GM18502 (cell line): Measurements from ENCODE around the gene RALA.
A peak's percentile ranks its signal among the peaks of the same experiment; 100 is the strongest.
"Not testable (repeated sequence)": the region's sequence is repeated elsewhere in the genome, so short reads cannot be mapped to it uniquely, and the experiment has no call there.

Experiments
- ATAC-seq: cut with Tn5 transposase; IDR thresholded peaks from one replicate; pipeline ENCODE4 v1.9.1; 2021; ENCODE audit warnings: mild to moderate bottlenecking; ENCODE audit not compliant: unreplicated experiment, poor library complexity

RALA gene

GRCh38 chr7:39679874-39680273 lies 56.5 kb downstream of the RALA start:
- ATAC-seq: not testable (repeated sequence)

DNA sequence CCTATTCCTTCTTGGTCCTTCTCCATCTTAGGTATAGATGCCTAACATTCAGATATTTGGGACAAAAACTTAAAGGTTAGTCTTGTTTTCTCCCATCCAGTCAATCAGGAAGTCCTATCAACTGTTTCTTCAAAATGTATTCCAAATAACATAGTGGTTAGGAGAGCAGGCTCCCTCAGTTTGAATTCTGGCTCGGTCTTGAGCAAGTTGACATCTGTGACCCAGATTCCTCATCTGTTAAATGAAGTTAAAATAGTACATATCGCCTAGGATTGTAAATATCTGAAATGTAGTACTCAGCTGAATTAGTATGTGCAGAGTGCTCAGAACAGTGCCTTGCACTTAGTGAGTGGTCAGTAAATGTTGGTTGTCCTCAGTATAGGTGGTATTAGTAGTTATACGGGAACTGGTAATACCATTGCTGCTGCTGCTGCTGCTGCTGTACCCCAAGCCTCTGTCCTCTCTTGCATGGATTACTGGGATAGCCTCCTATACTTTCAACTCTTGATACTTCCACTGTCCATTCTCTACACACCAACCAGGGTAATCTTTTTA lies 58.6 kb downstream of the RALA start:
- ATAC-seq: no peak

- no peak for ATAC-seq
These were observed 60.0 kb downstream of the RALA start for GRCh38 chr7:39683216-39683845.

DNA sequence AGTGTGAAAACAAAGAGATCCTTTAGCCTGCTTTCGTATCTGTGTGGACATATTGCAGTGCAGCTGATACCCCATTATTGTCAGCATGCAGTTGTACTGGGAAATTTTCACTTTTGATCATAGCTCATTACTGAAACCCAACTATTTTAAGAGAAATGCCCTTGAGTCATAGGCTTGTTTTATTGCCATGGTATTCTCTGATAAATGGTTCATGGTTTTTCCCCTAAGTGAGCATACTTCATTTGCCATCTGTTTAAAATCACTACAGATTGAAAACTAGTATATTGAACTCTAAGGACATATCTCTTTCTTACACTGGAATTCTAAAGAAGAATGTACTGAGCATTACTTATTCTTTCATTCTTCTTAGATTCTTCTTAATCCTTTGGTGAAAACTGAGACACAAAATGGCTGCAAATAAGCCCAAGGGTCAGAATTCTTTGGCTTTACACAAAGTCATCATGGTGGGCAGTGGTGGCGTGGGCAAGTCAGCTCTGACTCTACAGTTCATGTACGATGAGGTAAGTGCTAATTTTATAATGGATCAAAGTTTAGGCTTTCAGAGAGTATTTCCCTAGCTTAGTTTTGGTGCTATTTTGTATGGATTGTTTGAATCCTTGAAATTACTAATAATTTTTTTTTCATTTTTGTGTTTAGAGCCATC lies 63.0 kb downstream of the RALA start:
- ATAC-seq: peak; percentile 85

GRCh38 chr7:39688611-39689480 lies 65.5 kb downstream of the RALA start:
- no peak for ATAC-seq

DNA sequence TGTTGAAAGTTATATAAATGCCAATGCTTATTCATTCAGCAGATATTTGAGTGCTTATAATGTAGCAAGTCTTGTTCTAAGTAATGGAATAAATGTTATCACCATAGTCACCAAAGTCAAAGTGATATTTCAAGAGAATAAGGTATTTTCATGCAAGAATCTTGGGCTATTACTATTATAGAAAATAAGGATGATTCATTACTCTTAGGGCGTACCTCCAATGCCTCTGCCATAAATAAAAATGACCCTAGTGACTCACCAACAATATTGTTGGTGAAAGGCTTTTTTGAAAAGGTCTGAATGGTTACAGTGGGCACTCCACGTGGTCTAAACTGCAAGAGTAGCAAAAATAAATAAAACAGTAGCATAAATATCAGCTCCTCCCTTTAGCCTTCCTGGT lies 68.4 kb downstream of the RALA start:
- ATAC-seq: no peak

DNA sequence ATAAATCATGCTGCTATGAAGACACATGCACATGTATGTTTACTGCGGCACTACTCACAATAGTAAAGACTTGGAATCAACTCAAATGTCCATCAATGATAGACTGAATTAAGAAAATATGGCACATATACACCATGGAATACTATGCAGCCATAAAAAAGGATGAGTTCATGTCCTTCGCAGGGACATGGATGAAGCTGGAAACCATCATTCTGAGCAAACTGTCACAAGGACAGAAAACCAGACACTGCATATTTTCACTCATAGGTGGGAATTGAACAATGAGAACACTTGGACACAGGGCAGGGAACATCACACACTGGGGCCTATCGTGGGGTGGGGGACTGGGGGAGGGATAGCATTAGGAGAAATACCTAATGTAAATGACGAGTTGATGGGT lies 69.7 kb downstream of the RALA start:
- ATAC-seq: not testable (repeated sequence)

GRCh38 chr7:39693812-39694211 lies 70.4 kb downstream of the RALA start:
- ATAC-seq: no peak

DNA sequence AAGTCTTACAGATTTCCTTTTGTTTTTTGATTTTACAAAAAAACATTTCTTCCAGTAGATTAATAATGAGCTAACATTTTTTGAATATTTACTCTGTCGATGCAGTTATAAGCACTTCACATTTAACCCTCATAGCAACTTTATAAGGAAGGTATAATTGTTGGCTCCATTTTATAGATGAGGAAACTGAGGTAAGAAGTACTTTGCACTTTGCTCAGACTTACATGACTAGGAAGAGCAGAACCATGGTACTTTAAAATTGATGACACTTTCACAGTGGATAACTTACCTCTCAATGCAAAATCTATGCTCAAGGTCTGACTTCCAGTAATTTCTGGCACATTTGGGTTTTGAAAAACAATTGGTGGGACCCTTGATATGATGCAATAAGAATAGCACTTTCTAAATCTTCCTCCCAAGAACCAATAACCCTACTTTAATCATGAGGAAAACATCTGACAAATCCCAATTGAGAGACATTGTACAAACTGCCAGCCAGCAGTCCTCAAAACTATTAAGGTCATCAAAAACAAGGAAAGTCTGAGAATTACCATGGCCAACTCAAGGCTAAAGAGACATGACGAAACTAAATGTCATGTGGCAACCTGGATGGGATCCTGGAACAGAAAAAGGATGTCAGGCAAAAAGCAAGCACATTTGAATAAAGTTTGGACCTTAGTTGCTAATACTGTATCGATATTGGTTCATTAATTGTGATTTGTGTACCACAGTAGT lies 72.6 kb downstream of the RALA start:
- ATAC-seq: no peak

- ATAC-seq: no peak
These were observed 73.3 kb downstream of the RALA start for GRCh38 chr7:39696631-39697030.

- ATAC-seq: no peak
These were observed 74.1 kb downstream of the RALA start for GRCh38 chr7:39697483-39697882.

DNA sequence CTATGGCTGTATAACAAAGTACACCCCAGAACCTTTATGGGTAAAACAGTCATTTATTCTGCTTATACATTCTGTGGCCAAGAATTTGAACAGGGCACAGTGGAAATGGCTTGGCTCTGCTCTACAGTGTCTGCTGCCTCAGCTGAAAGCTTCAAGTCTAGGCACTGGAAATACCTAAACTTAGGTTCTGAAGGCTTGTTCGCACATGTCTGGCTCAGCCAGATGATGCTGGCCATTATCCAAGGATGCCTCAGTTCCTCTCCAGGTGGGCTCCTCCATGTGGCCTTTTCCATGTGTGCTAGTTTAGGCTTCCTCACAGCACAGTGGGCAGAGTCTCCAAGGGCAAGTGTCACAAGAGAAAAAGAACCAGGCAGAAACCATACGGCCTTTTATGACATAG lies 76.8 kb downstream of the RALA start:
- ATAC-seq: no peak

GRCh38 chr7:39700932-39701331 lies 77.6 kb downstream of the RALA start:
- ATAC-seq: no peak

DNA sequence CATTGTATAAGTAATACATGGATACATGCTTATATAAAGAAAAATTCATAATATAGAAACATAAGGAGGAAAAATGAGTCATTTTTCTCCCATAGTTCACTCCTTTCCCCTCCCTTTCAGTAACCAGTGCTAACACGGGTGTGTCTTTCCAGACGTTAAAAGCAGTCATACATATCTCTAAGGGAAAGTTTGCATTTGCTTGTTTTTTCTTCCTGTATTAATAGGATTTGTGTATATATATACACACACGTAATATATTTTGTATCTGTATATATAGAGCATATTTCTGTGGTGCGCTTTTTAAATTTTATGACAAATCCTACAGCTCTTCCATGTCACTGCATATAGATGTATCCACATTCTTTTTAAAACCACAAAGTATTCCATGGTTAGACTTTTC lies 78.8 kb downstream of the RALA start:
- ATAC-seq: no peak

DNA sequence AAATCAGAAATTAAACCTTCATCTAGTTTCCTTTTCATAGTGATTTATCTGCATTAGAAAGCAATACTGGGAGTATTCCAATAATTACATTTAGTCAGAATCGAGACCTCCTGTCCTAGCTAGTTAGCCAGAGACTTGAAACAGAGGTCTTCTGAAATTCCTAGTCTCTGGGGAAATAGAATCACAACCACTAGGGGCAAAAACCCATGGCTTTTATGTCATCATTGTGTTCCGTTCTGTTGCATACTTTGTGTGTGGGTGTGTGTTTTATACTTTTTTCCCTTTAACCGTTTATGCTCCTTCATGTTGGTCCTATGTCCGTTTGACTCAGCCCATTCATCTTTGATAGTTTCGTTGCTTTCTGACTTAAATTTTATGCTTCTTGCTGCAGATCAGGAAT lies 79.8 kb downstream of the RALA start:
- no peak for ATAC-seq

GRCh38 chr7:39709029-39709428 lies 85.7 kb downstream of the RALA start:
- no peak for ATAC-seq

- ATAC-seq: peak; percentile 87
These were observed 86.5 kb downstream of the RALA start for GRCh38 chr7:39709768-39710311.

DNA sequence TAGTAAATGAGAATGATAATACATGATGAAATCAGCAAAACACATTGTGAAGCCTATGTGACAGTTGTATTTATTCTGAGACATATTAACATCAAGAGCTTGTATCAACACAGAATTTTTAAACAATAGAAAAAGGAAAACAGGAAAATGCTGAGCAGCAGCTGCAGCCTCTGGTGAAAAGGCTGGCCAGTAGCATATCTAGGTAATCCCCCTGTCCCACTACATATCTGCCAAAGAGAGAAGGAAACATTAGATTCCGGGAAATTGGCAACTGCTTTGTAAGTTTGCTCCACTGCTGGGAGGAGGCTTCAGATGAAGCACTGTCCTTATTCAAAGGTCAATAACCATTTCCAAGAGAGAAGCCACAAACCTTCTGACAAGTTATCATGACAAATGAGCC lies 89.4 kb downstream of the RALA start:
- no peak for ATAC-seq

DNA sequence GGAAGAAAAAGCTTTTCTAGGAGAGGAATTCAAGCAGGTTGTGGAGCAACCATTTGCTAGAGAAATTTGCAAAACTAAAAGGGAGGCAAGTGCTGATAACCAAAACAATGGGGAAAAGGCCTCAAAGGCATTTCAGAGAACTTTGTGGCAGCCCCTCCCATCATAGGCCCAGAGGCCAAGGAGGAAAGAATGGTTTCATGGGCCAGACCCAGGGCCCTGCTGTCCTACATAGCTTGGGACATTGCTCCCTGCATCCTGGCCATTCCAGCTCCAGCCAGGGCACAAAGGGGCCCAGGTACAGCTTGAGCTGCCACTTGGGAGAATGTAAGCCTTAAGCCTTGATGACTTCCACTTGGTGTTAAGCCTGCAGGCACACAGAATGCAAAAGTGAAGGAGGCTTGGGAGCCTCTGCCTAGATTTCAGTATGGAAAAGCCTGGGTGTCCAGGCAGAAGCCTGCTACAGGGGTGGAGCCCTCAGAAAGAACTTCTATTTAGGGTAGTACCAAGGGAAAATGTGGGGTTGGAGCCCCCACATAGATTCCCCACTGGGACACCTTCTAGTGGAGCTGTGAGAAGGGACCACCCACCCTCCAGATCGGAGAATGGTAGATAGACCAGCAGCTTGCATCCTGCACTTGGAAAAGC lies 91.2 kb downstream of the RALA start:
- no peak for ATAC-seq

DNA sequence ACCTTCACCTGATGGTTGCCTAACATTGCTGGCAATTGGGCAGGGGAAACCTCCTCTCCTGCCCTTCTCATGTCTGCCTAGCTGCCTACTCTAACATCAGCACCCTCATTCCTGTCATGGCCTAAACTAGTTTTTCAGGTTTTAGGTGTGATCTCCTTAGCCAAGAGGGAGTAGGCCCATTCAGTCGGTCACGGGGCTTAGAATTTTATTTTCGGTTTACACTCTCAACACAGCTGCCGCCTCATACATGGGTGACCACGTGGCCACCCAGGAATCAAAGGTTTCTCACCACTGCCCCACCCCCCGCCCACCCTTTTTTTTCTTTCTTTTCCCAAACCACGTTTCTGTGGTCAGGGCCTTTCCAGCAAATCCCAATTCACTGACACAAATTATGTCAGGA lies 97.2 kb downstream of the RALA start:
- no peak for ATAC-seq
